Measurements from ENCODE around the gene KRT72.

KRT72 gene

GRCh38 chr12:52646613-52647012 is 45.4 kb upstream of the KRT72 start:
- no peak for DNase-seq (ENCODE audit: low spot score)
- H3K27me3 ChIP-seq (ENCODE audit: insufficient read depth, poor library complexity, severe bottlenecking), result no peaks in the 10 kb centered on the region
- H3K4me3 ChIP-seq (ENCODE audit: severe bottlenecking), result no peak overlapping the region
- no peak for ATAC-seq (ENCODE audit: low read depth)
- no peaks in the 10 kb centered on the region for H3K36me3 ChIP-seq (ENCODE audit: low read depth)
- no peak overlapping the region for H3K27ac ChIP-seq (ENCODE audit: poor library complexity, severe bottlenecking)
- no peaks in the 10 kb centered on the region for H3K4me1 ChIP-seq (ENCODE audit: insufficient read depth, poor library complexity, severe bottlenecking)
- no peak for TF ChIP-seq CTCF (IDR thresholded peaks at IDR 0.05; ENCODE audit: poor library complexity, severe bottlenecking)
- no peaks in the 10 kb centered on the region for H3K9me3 ChIP-seq (ENCODE audit: severe bottlenecking)

GRCh38 chr12:52645982-52646381 is 44.7 kb upstream of the KRT72 start:
- Histone ChIP-seq H3K27ac (ENCODE audit: poor library complexity, severe bottlenecking) (no peak overlapping the region), H3K27me3 (ENCODE audit: insufficient read depth, poor library complexity, severe bottlenecking) (no peaks in the 10 kb centered on the region), H3K36me3 (ENCODE audit: low read depth) (no peaks in the 10 kb centered on the region), H3K4me1 (ENCODE audit: insufficient read depth, poor library complexity, severe bottlenecking) (no peaks in the 10 kb centered on the region), H3K4me3 (ENCODE audit: severe bottlenecking) (no peak overlapping the region), H3K9me3 (ENCODE audit: severe bottlenecking) (no peaks in the 10 kb centered on the region)
- TF ChIP-seq CTCF (IDR thresholded peaks at IDR 0.05; ENCODE audit: poor library complexity, severe bottlenecking), result no peak
- ATAC-seq (ENCODE audit: low read depth) (no peak), DNase-seq (ENCODE audit: low spot score) (no peak)

GRCh38 chr12:52645120-52645761 is 44.0 kb upstream of the KRT72 start:
- H3K27ac ChIP-seq (ENCODE audit: poor library complexity, severe bottlenecking), result no peak overlapping the region
- H3K4me3 ChIP-seq (ENCODE audit: severe bottlenecking), result no peak overlapping the region
- no peaks in the 10 kb centered on the region for H3K9me3 ChIP-seq (ENCODE audit: severe bottlenecking)
- DNase-seq (ENCODE audit: low spot score), result no peak
- no peak for TF ChIP-seq CTCF (IDR thresholded peaks at IDR 0.05; ENCODE audit: poor library complexity, severe bottlenecking)
- H3K4me1 ChIP-seq (ENCODE audit: insufficient read depth, poor library complexity, severe bottlenecking), result no peaks in the 10 kb centered on the region
- H3K27me3 ChIP-seq (ENCODE audit: insufficient read depth, poor library complexity, severe bottlenecking), result no peaks in the 10 kb centered on the region
- ATAC-seq (ENCODE audit: low read depth), result no peak
- H3K36me3 ChIP-seq (ENCODE audit: low read depth), result no peaks in the 10 kb centered on the region

GRCh38 chr12:52644078-52644415 is 42.8 kb upstream of the KRT72 start:
- no peak for ATAC-seq (ENCODE audit: low read depth)
- Histone ChIP-seq H3K27me3 (ENCODE audit: insufficient read depth, poor library complexity, severe bottlenecking) (no peaks in the 10 kb centered on the region), H3K36me3 (ENCODE audit: low read depth) (no peaks in the 10 kb centered on the region), H3K4me1 (ENCODE audit: insufficient read depth, poor library complexity, severe bottlenecking) (no peaks in the 10 kb centered on the region), H3K4me3 (ENCODE audit: severe bottlenecking) (no peak overlapping the region), H3K27ac (ENCODE audit: poor library complexity, severe bottlenecking) (no peak overlapping the region), H3K9me3 (ENCODE audit: severe bottlenecking) (no peaks in the 10 kb centered on the region)
- TF ChIP-seq CTCF (IDR thresholded peaks at IDR 0.05; ENCODE audit: poor library complexity, severe bottlenecking), result no peak
- DNase-seq (ENCODE audit: low spot score), result no peak

- no peaks in the 10 kb centered on the region for H3K27me3 ChIP-seq (ENCODE audit: insufficient read depth, poor library complexity, severe bottlenecking)
- ATAC-seq (ENCODE audit: low read depth), result no peak
- no peak overlapping the region for H3K4me3 ChIP-seq (ENCODE audit: severe bottlenecking)
- H3K27ac ChIP-seq (ENCODE audit: poor library complexity, severe bottlenecking), result no peak overlapping the region
- no peaks in the 10 kb centered on the region for H3K9me3 ChIP-seq (ENCODE audit: severe bottlenecking)
- no peak for TF ChIP-seq CTCF (IDR thresholded peaks at IDR 0.05; ENCODE audit: poor library complexity, severe bottlenecking)
- DNase-seq (ENCODE audit: low spot score), result no peak
- H3K36me3 ChIP-seq (ENCODE audit: low read depth), result no peaks in the 10 kb centered on the region
- H3K4me1 ChIP-seq (ENCODE audit: insufficient read depth, poor library complexity, severe bottlenecking), result no peaks in the 10 kb centered on the region
Observed at GRCh38 chr12:52643233-52644077, 42.2 kb upstream of the KRT72 start.
